Ovary (tissue), 3 donors: Measurements from ENCODE around the gene ZNF208.

Experiments
- EP300 ChIP-seq: sonication (generic); formaldehyde crosslinking; IDR thresholded peaks from one replicate; pipeline ENCODE4 v1.6.1; 2017; ENCODE audit warnings: antibody characterized with exemption
- POLR2A ChIP-seq: fragments of 450-650 bp; IDR thresholded peaks from one replicate; pipeline ENCODE4 v1.6.1; 2017; ENCODE audit warnings: antibody characterized with exemption, mild to moderate bottlenecking, moderate library complexity
- TF ChIP-seq, protein P1 (sequence below), 3 donors: fragments of 450-650 bp in 2 of 3; fragments of 200-600 bp in 1 of 3; IDR thresholded peaks; one replicate each; pipeline versions ENCODE4 v1.5.1 to v1.8.0; 2016 to 2022; ENCODE audit warnings: antibody characterized with exemption in 3 of 3, mild to moderate bottlenecking in 1 of 3
- donor health status: DM: no; HTN: no; CAD: no.

DNA sequence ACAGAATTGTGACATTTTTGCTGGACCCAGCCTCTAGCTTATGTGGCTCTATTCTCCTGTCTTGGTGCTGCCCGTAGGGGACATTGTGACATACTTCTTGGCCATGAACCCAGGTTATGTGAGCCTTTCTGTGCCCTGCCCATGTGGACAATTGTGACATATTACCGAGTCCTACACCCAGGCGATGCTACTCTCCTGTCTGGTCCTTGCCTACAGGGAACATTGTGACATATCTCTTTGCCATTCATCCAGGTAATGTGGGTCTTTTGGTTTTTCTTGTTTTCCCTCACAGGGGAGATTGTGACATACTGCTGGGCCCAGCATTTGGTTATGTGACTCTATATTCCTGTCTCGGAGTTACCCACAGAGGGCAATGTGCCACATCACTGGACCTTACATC lies 103.2 kb downstream of the ZNF208 start:
- TF ChIP-seq, protein P1, sequence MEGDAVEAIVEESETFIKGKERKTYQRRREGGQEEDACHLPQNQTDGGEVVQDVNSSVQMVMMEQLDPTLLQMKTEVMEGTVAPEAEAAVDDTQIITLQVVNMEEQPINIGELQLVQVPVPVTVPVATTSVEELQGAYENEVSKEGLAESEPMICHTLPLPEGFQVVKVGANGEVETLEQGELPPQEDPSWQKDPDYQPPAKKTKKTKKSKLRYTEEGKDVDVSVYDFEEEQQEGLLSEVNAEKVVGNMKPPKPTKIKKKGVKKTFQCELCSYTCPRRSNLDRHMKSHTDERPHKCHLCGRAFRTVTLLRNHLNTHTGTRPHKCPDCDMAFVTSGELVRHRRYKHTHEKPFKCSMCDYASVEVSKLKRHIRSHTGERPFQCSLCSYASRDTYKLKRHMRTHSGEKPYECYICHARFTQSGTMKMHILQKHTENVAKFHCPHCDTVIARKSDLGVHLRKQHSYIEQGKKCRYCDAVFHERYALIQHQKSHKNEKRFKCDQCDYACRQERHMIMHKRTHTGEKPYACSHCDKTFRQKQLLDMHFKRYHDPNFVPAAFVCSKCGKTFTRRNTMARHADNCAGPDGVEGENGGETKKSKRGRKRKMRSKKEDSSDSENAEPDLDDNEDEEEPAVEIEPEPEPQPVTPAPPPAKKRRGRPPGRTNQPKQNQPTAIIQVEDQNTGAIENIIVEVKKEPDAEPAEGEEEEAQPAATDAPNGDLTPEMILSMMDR (IDR thresholded peaks at IDR 0.05), result no peak
- no peak for TF ChIP-seq POLR2A
- TF ChIP-seq EP300, result no peak
